GM12891 (cell line): ENCODE measurements around the gene MALAT1.

Experiments used
- PAX5 ChIP-seq: IDR thresholded peaks from 2 replicates; pipeline ENCODE4 v1.6.1; 2011; ENCODE audit warnings: low read length, moderate library complexity, mild to moderate bottlenecking; ENCODE audit not compliant: insufficient read depth, severe bottlenecking
- POLR2A ChIP-seq: IDR thresholded peaks from 2 replicates; pipeline ENCODE4 v1.6.1; 2011; ENCODE audit warnings: low read depth, low read length, control low read depth
- POLR2AphosphoS5 ChIP-seq: IDR thresholded peaks from 2 replicates; pipeline ENCODE4 v1.6.1; 2011; ENCODE audit warnings: low read depth, low read length, control low read depth
- POU2F2 ChIP-seq: IDR thresholded peaks from 2 replicates; pipeline ENCODE4 v1.6.1; 2011; ENCODE audit warnings: low read depth, mild to moderate bottlenecking, control low read depth, low read length, moderate library complexity
- SPI1 ChIP-seq: IDR thresholded peaks from 2 replicates; pipeline ENCODE4 v1.6.1; 2011; ENCODE audit warnings: low read depth, low read length, control low read depth
- TAF1 ChIP-seq: IDR thresholded peaks from 2 replicates; pipeline ENCODE4 v1.6.1; 2011; ENCODE audit warnings: low read depth, low read length, control low read depth

GRCh38 chr11:65488273-65489034 lies 10.4 kb upstream of the MALAT1 start:
- TF ChIP-seq TAF1 (no peak), SPI1 (no peak), POLR2A (no peak), POLR2AphosphoS5 (no peak), PAX5 (no peak), POU2F2 (no peak)
